Keratinocyte (primary cell): ENCODE measurements around the gene TBXAS1.

Experiments
- EZH2 ChIP-seq: IDR thresholded peaks from one replicate; pipeline ENCODE4 v1.6.1; 2012; ENCODE audit warnings: inconsistent platforms, mild to moderate bottlenecking, low read length, moderate library complexity
- TF ChIP-seq, protein P1 (sequence below), 3 experiments: IDR thresholded peaks in 1 of 3; conservative IDR thresholded peaks in 1 of 3; optimal IDR thresholded peaks in 1 of 3; 2 replicates in 2 of 3; 3 replicates in 1 of 3; pipeline versions ENCODE3 to v1.5.1; 2011; ENCODE audit warnings: low read length in 3 of 3, mild to moderate bottlenecking in 3 of 3, moderate library complexity in 2 of 3, control low read depth in 1 of 3, inconsistent platforms in 1 of 3; ENCODE audit not compliant: insufficient read depth in 2 of 3; ENCODE audit errors: extremely low read depth in 1 of 3

DNA sequence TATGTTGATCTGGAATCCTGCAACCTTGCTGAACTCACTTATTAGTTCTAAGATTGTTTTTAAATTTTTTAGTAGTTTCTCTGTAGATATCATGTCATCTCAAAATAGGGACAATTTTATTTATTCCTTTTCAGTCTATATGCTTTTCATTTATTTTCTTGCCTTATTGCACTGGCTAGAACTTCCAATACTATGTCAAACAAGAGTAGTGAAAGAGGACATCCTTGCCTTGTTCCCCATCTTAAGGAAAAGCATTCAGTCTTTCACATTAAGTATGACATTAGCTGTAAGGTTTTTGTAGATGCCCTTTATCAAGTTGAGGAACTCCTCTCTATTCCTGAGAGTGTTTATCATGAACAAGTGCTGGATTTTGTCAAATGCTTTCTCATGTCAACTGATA is 77.8 kb downstream of the TBXAS1 start:
- TF ChIP-seq, protein P1, sequence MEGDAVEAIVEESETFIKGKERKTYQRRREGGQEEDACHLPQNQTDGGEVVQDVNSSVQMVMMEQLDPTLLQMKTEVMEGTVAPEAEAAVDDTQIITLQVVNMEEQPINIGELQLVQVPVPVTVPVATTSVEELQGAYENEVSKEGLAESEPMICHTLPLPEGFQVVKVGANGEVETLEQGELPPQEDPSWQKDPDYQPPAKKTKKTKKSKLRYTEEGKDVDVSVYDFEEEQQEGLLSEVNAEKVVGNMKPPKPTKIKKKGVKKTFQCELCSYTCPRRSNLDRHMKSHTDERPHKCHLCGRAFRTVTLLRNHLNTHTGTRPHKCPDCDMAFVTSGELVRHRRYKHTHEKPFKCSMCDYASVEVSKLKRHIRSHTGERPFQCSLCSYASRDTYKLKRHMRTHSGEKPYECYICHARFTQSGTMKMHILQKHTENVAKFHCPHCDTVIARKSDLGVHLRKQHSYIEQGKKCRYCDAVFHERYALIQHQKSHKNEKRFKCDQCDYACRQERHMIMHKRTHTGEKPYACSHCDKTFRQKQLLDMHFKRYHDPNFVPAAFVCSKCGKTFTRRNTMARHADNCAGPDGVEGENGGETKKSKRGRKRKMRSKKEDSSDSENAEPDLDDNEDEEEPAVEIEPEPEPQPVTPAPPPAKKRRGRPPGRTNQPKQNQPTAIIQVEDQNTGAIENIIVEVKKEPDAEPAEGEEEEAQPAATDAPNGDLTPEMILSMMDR (optimal IDR thresholded peaks at IDR 0.05 in 1 of 3, IDR thresholded peaks at IDR 0.05 in 1 of 3, conservative IDR thresholded peaks at IDR 0.05 in 1 of 3; ENCODE audit: extremely low read depth in 1 of 3, insufficient read depth in 2 of 3, low read length in 3 of 3) = no peak
- no peak for TF ChIP-seq EZH2
